A549 (cell line): Measurements from ENCODE around the gene EPHB1. TPM values are rescaled to one million over a fixed set of nuclear protein-coding genes. Genes with fewer than 3 reads are reported as not detected.

ENCODE experiments used
- ATAC-seq, 2 experiments: fragments of 200-7000 bp in 1 of 2; fragments of >200 bp in 1 of 2; cut with Nextera tagmentation in 1 of 2; cut with Tn5 transposase in 1 of 2; 3 replicates each; pipeline versions ENCODE4 v1.8.0 to v1.9.1; 2018 to 2020; ENCODE audit warnings: mild to moderate bottlenecking in 1 of 2, moderate library complexity in 1 of 2
- CTCF ChIA-PET: fragments of 300-600 bp; sonication (Branson Sonifier 250); formaldehyde crosslinking; extraction: SDS; loops from one replicate; lab custom pipeline; 2021; ENCODE audit warnings: antibody characterized with exemption, inconsistent platforms; lab: Yijun Ruan, JAX
- POLR2A ChIA-PET: fragments of 350-600 bp; formaldehyde crosslinking; extraction: SDS; loops from one replicate; lab custom pipeline; 2021; ENCODE audit warnings: antibody characterized with exemption, inconsistent platforms; lab: Yijun Ruan, JAX
- DNase-seq, 2 experiments: peaks; one replicate each; pipeline versions ENCODE4 v3.0.0 to v3.0.0-alpha.2; 2011 to 2016; ENCODE audit warnings: low read depth in 1 of 2, low spot score in 1 of 2
- FAIRE-seq: peaks from 2 replicates; lab custom pipeline; 2011; peaks lifted over from hg19 to GRCh38; lab: Jason Lieb, UNC
- H3K27ac ChIP-seq, 2 experiments: fragments of >200 bp; sonication (Bioruptor Twin); formaldehyde crosslinking; 3 replicates each; pipeline ENCODE4 v1.5.1; 2016 to 2017
- H3K4me1 ChIP-seq: fragments of >200 bp; sonication (Bioruptor Twin); formaldehyde crosslinking; 3 replicates; pipeline ENCODE4 v1.6.1; 2016
- H3K4me2 ChIP-seq: fragments of >200 bp; sonication (Bioruptor Twin); formaldehyde crosslinking; 3 replicates; pipeline ENCODE4 v1.6.1; 2016
- H3K4me3 ChIP-seq: fragments of >200 bp; sonication (Bioruptor Twin); formaldehyde crosslinking; 3 replicates; pipeline ENCODE4 v1.5.1; 2016
- H3K9me3 ChIP-seq: fragments of >200 bp; sonication (Bioruptor Twin); formaldehyde crosslinking; 3 replicates; pipeline ENCODE4 v1.6.1; 2016
- CBX8 ChIP-seq: fragments of 200-600 bp; sonication (generic); IDR thresholded peaks from 2 replicates; pipeline ENCODE4 v1.6.1; 2016
- CHD4 ChIP-seq: fragments of 200-600 bp; sonication (generic); IDR thresholded peaks from 2 replicates; pipeline ENCODE4 v1.6.1; 2016; ENCODE audit warnings: antibody characterized with exemption, mild to moderate bottlenecking, borderline replicate concordance
- EHF ChIP-seq: fragments of 250-450 bp; sonication (Bioruptor Pico); IDR thresholded peaks from 2 replicates; pipeline ENCODE4 v1.5.0; 2020; ENCODE audit warnings: mild to moderate bottlenecking
- EHMT2 ChIP-seq: fragments of 200-600 bp; sonication (generic); IDR thresholded peaks from 2 replicates; pipeline ENCODE4 v1.6.1; 2016; ENCODE audit warnings: antibody characterized with exemption, low read depth, mild to moderate bottlenecking, moderate library complexity
- EP300 ChIP-seq, 2 experiments: fragments of >200 bp; sonication (Bioruptor Twin); formaldehyde crosslinking; IDR thresholded peaks; 2 replicates in 1 of 2; 3 replicates in 1 of 2; pipeline ENCODE4 v1.6.1; 2016 to 2017
- FOSL2 ChIP-seq, 2 experiments: fragments of 450-650 bp in 1 of 2; fragments of >200 bp in 1 of 2; sonication (Bioruptor Twin) in 1 of 2; formaldehyde crosslinking; IDR thresholded peaks; 2 replicates each; pipeline versions ENCODE4 v1.5.0 to v1.6.1; 2016 to 2020; ENCODE audit warnings: mild to moderate bottlenecking in 1 of 2, moderate library complexity in 1 of 2
- FOXS1 ChIP-seq: fragments of 250-450 bp; sonication (Bioruptor Pico); IDR thresholded peaks from 2 replicates; pipeline ENCODE4 v1.5.0; 2020; ENCODE audit warnings: mild to moderate bottlenecking, moderate library complexity
- HOXA7 ChIP-seq: fragments of 250-450 bp; sonication (Bioruptor Pico); IDR thresholded peaks from 2 replicates; pipeline ENCODE4 v1.5.0; 2020; ENCODE audit warnings: mild to moderate bottlenecking, moderate library complexity
- HOXB13 ChIP-seq: fragments of 250-450 bp; sonication (Bioruptor Pico); IDR thresholded peaks from 2 replicates; pipeline ENCODE4 v1.5.0; 2020; ENCODE audit warnings: low read depth, mild to moderate bottlenecking, moderate library complexity
- NFE2L2 ChIP-seq: fragments of 150-350 bp; conservative IDR thresholded peaks from 2 replicates; pipeline ENCODE4 v1.6.1; 2014; ENCODE audit warnings: low read length
- RAD21 ChIP-seq, 2 experiments: fragments of >200 bp in 1 of 2; sonication (Bioruptor Twin) in 1 of 2; formaldehyde crosslinking in 1 of 2; IDR thresholded peaks in 1 of 2; conservative IDR thresholded peaks in 1 of 2; 2 replicates in 1 of 2; 3 replicates in 1 of 2; pipeline ENCODE4 v1.6.1; 2012 to 2018; ENCODE audit warnings: inconsistent platforms in 1 of 2
- RARB ChIP-seq: fragments of 250-450 bp; sonication (Bioruptor Pico); IDR thresholded peaks from 2 replicates; pipeline ENCODE4 v1.8.0; 2021; ENCODE audit warnings: mild to moderate bottlenecking, moderate library complexity
- RFX5 ChIP-seq: fragments of 450-650 bp; IDR thresholded peaks from 2 replicates; pipeline ENCODE4 v1.7.1; 2014; ENCODE audit warnings: antibody characterized with exemption, mild to moderate bottlenecking, moderate library complexity
- RNF2 ChIP-seq: fragments of 200-600 bp; sonication (generic); IDR thresholded peaks from 2 replicates; pipeline ENCODE4 v1.6.1; 2016; ENCODE audit warnings: low read depth, mild to moderate bottlenecking, antibody characterized with exemption, moderate library complexity, borderline replicate concordance
- TFCP2L1 ChIP-seq: fragments of 250-450 bp; sonication (Bioruptor Pico); IDR thresholded peaks from 2 replicates; pipeline ENCODE4 v1.5.0; 2021; ENCODE audit warnings: mild to moderate bottlenecking
- TP53 ChIP-seq: fragments of 250-450 bp; sonication (Bioruptor Pico); IDR thresholded peaks from 2 replicates; pipeline ENCODE4 v1.5.0; 2021; ENCODE audit warnings: mild to moderate bottlenecking, moderate library complexity
- ZNF302 ChIP-seq: fragments of 250-450 bp; sonication (Bioruptor Pico); IDR thresholded peaks from 2 replicates; pipeline ENCODE4 v1.9.0; 2021; ENCODE audit warnings: inconsistent platforms, mild to moderate bottlenecking, moderate library complexity
- WGBS: methylation state at CpG from one replicate; pipeline ENCODE4 v1.1.6; 2017; ENCODE audit errors: missing lambda C conversion rate; 5-methylcytosine and 5-hydroxymethylcytosine counted together
- polyA plus RNA-seq, 4 experiments: library from polyadenylated mRNA; depleted of rRNA in 3 of 4; stranded (reverse); fragments of >200 nt; fragmentation: RNase III in 1 of 4; extraction: RNeasy Plus Mini Kit Qiagen cat#74134 plus additional on column Dnase treatment in 1 of 4; gene quantifications; 2 replicates in 3 of 4; 3 replicates in 1 of 4; pipeline ENCODE4 v1.2.3, GENCODE V29; 2011 to 2017
- TF ChIP-seq, protein P1 (sequence below): IDR thresholded peaks from 2 replicates; pipeline ENCODE4 v1.6.1; 2012
- TF ChIP-seq, protein P2 (sequence below): fragments of 250-450 bp; sonication (Bioruptor Pico); IDR thresholded peaks from 2 replicates; pipeline ENCODE4 v1.5.0; 2020; ENCODE audit warnings: low read depth, mild to moderate bottlenecking, moderate library complexity
- TF ChIP-seq, protein P3 (sequence below): fragments of >200 bp; sonication (Bioruptor Twin); formaldehyde crosslinking; IDR thresholded peaks from 2 replicates; pipeline ENCODE4 v1.6.1; 2016
- TF ChIP-seq, protein P4 (sequence below): fragments of 450-650 bp; IDR thresholded peaks from 2 replicates; pipeline ENCODE4 v1.6.1; 2014; ENCODE audit warnings: antibody characterized with exemption
- TF ChIP-seq, protein P5 (sequence below): IDR thresholded peaks from 2 replicates; pipeline ENCODE4 v1.6.1; 2012
- TF ChIP-seq, protein P6 (sequence below): IDR thresholded peaks from 2 replicates; pipeline ENCODE4 v1.6.1; 2012; ENCODE audit warnings: low read depth, borderline replicate concordance

Gene EPHB1
- polyA plus RNA-seq, 2 of the 4 experiments (the other 2 are of a cell fraction) = 0.18 to 0.21 TPM

DNA sequence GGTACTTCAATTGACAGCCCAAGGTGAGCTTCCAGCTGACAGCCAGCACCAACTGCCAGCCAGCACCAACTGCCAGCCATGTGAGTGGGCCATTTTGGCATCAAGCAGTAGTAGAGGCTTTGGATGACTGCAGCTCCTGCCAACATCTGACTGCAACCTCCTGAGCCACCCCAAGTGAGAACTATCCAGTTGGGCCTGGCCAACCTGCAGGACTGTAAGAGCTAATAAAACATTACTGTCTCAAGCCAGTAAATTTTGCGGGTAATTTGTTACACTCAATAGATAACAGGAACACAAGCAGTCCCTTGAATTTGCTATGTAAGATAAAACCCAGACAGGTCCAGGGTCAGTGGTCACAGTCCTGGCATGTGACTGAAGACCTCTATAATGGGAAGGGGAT is 29.7 kb downstream of the EPHB1 start:
- WGBS = 92% methylated on average over 1 of the region's 1 CpG
- ChIA-PET CTCF (no interaction called here), POLR2A (no interaction called here)
- Histone ChIP-seq H3K9me3 (no peaks in the 10 kb centered on the region), H3K27ac (no peak overlapping the region), H3K4me3 (no peak overlapping the region), H3K4me2 (no peak overlapping the region), H3K4me1 (no peaks in the 10 kb centered on the region)
- no peak for TF ChIP-seq TFCP2L1 (CRISPR knock-in tag)
- TF ChIP-seq ZNF302 (CRISPR knock-in tag) = no peak
- no peak for TF ChIP-seq FOXS1
- TF ChIP-seq CHD4 = no peak
- no peak for TF ChIP-seq EP300 (IDR thresholded peaks at IDR 0.05)
- no peak for TF ChIP-seq NFE2L2
- no peak for TF ChIP-seq RNF2
- TF ChIP-seq FOSL2 (IDR thresholded peaks at IDR 0.05) = no peak
- TF ChIP-seq FOSL2 (CRISPR knock-in tag; IDR thresholded peaks at IDR 0.05) = no peak
- TF ChIP-seq, protein P1, sequence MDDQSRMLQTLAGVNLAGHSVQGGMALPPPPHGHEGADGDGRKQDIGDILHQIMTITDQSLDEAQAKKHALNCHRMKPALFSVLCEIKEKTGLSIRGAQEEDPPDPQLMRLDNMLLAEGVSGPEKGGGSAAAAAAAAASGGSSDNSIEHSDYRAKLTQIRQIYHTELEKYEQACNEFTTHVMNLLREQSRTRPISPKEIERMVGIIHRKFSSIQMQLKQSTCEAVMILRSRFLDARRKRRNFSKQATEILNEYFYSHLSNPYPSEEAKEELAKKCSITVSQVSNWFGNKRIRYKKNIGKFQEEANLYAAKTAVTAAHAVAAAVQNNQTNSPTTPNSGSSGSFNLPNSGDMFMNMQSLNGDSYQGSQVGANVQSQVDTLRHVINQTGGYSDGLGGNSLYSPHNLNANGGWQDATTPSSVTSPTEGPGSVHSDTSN = no peak
- TF ChIP-seq CBX8 = no peak
- TF ChIP-seq RAD21 (conservative IDR thresholded peaks at IDR 0.05 in 1 of 2, IDR thresholded peaks at IDR 0.05 in 1 of 2) = no peak
- no peak for TF ChIP-seq RARB
- TF ChIP-seq, protein P2, sequence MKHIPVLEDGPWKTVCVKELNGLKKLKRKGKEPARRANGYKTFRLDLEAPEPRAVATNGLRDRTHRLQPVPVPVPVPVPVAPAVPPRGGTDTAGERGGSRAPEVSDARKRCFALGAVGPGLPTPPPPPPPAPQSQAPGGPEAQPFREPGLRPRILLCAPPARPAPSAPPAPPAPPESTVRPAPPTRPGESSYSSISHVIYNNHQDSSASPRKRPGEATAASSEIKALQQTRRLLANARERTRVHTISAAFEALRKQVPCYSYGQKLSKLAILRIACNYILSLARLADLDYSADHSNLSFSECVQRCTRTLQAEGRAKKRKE (CRISPR knock-in tag) = no peak
- TF ChIP-seq EHMT2 = no peak
- TF ChIP-seq EHF (CRISPR knock-in tag) = no peak
- no peak for TF ChIP-seq TP53 (CRISPR knock-in tag)
- TF ChIP-seq, protein P3, sequence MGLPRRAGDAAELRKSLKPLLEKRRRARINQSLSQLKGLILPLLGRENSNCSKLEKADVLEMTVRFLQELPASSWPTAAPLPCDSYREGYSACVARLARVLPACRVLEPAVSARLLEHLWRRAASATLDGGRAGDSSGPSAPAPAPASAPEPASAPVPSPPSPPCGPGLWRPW = no peak
- TF ChIP-seq, protein P4, sequence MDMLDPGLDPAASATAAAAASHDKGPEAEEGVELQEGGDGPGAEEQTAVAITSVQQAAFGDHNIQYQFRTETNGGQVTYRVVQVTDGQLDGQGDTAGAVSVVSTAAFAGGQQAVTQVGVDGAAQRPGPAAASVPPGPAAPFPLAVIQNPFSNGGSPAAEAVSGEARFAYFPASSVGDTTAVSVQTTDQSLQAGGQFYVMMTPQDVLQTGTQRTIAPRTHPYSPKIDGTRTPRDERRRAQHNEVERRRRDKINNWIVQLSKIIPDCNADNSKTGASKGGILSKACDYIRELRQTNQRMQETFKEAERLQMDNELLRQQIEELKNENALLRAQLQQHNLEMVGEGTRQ = no peak
- TF ChIP-seq RFX5 = no peak
- DNase-seq (no peak), FAIRE-seq (no peak), ATAC-seq (no peak)

DNA sequence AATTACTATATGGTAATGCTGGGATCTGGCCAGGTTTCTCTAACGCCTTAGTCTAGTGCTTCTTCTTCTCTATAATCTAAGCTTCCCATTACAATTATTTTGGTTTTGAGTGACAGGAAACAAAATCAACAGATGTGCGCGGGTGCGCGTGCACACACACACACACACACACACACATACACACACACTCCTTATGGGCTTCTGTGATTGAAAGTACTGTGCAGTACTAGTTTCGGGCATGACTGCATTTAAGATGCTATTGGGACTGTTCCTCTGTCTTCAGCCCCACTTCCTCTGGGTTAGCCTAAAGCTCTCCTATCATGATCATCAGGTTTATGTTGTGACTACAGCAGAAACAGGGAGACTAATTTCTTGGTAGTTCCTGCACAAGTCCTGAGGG is 32.2 kb downstream of the EPHB1 start:
- FAIRE-seq = no peak
- H3K27ac ChIP-seq = no peak overlapping the region
- no peak overlapping the region for H3K4me2 ChIP-seq
- no peaks in the 10 kb centered on the region for H3K9me3 ChIP-seq
- ChIA-PET CTCF (interaction anchor here (1.0 kb wide), 1 partner anchor 32 kb away, joined by 3 read pairs; the partner anchor contains the start of gene EPHB1), POLR2A (no interaction called here)
- no peak for ATAC-seq
- no peak overlapping the region for H3K4me3 ChIP-seq
- WGBS = 68% methylated on average over 6 of the region's 6 CpGs
- no peaks in the 10 kb centered on the region for H3K4me1 ChIP-seq
- TF ChIP-seq RAD21 (conservative IDR thresholded peaks at IDR 0.05 in 1 of 2, IDR thresholded peaks at IDR 0.05 in 1 of 2) = no peak
- TF ChIP-seq, protein P5, sequence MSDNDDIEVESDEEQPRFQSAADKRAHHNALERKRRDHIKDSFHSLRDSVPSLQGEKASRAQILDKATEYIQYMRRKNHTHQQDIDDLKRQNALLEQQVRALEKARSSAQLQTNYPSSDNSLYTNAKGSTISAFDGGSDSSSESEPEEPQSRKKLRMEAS = no peak
- no peak for TF ChIP-seq HOXA7 (CRISPR knock-in tag)
- TF ChIP-seq HOXB13 = no peak
- TF ChIP-seq, protein P6, sequence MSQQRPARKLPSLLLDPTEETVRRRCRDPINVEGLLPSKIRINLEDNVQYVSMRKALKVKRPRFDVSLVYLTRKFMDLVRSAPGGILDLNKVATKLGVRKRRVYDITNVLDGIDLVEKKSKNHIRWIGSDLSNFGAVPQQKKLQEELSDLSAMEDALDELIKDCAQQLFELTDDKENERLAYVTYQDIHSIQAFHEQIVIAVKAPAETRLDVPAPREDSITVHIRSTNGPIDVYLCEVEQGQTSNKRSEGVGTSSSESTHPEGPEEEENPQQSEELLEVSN = no peak
- no peak for DNase-seq
